ENCODE results near the gene KLHL6.

DNA sequence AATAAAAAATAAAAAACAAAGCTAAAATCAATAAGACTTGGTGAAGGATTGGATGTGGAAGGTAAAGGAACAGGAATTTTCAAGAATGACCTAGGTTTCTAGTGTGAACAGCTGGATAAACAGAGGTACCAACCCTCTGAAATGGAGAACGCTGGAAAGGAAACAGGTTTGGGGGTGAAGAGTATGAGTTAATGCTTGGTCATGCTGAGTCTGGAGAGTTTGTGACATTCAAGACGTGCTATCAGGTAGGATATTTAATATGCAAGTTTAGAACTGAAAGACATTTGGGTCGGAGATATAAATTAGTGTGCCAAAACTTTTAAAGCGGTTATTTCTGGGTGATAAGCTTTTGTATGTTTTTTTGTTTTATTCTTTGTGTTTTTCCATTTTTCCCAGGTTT, 11.4 kb upstream of the KLHL6 start:
- no peak for TF ChIP-seq CTCF (IDR thresholded peaks at IDR 0.05)
- TF ChIP-seq POLR2A (IDR thresholded peaks at IDR 0.05), result no peak

Data from thyroid gland (tissue), 4 donors.